Inflammatory macrophage (primary cell): ENCODE data around the gene DBF4.
"Not testable (repeated sequence)": the region's sequence is repeated elsewhere in the genome, so short reads cannot be mapped to it uniquely, and the experiment has no call there.

Experiments
- DNase-seq, 2 donors: peaks; one replicate each; pipeline ENCODE4 v3.0.0-alpha.2; 2020 to 2022

DBF4 gene

GRCh38 chr7:87882151-87882937 lies 6.1 kb downstream of the DBF4 start:
- no peak for DNase-seq

GRCh38 chr7:87885018-87885417 lies 8.7 kb downstream of the DBF4 start:
- DNase-seq = no peak

- peak; percentile 6 to 72 for DNase-seq
Measured at GRCh38 chr7:87886875-87887274, 10.6 kb downstream of the DBF4 start.

- DNase-seq = no peak
Measured at GRCh38 chr7:87895363-87895762, 19.1 kb downstream of the DBF4 start.

- DNase-seq = no peak
Measured at GRCh38 chr7:87899255-87899654, 23.0 kb downstream of the DBF4 start.

- not testable (repeated sequence) for DNase-seq
Measured at GRCh38 chr7:87907136-87907906, 31.0 kb downstream of the DBF4 start.

GRCh38 chr7:87908814-87909213 lies 32.5 kb downstream of the DBF4 start:
- DNase-seq = not testable (repeated sequence)

GRCh38 chr7:87912121-87912520 lies 35.8 kb downstream of the DBF4 start:
- DNase-seq = peak; percentile 32 to 35

- DNase-seq = no peak
Measured at GRCh38 chr7:87918740-87919139, 42.4 kb downstream of the DBF4 start.

- DNase-seq = no peak
Measured at GRCh38 chr7:87919875-87920274, 43.6 kb downstream of the DBF4 start.

GRCh38 chr7:87920578-87920977 lies 44.3 kb downstream of the DBF4 start:
- no peak for DNase-seq

- DNase-seq = not testable (repeated sequence)
Measured at GRCh38 chr7:87922759-87923395, 46.6 kb downstream of the DBF4 start.

- peak; percentile 16 to 65 for DNase-seq
Measured at GRCh38 chr7:87926581-87927461, 50.5 kb downstream of the DBF4 start.

GRCh38 chr7:87933605-87933952 lies 57.3 kb downstream of the DBF4 start:
- no peak for DNase-seq

GRCh38 chr7:87933953-87934698 lies 57.8 kb downstream of the DBF4 start, which contains the start of gene ADAM22:
Gene ADAM22 (plus strand): TSS chr7:87934251. CDS start chr7:87934466, 215 bp downstream.
- DNase-seq = peak; percentile 38 to 69

GRCh38 chr7:87934699-87935383 lies 58.5 kb downstream of the DBF4 start:
- DNase-seq = no peak

GRCh38 chr7:87935384-87935706 lies 59.1 kb downstream of the DBF4 start:
- no peak for DNase-seq

- no peak for DNase-seq
Measured at GRCh38 chr7:87941138-87941537, 64.8 kb downstream of the DBF4 start.

- no peak for DNase-seq
Measured at GRCh38 chr7:87944547-87944946, 68.3 kb downstream of the DBF4 start.

- DNase-seq = not testable (repeated sequence)
Measured at GRCh38 chr7:87945926-87946325, 69.6 kb downstream of the DBF4 start.

GRCh38 chr7:87948371-87948770 lies 72.1 kb downstream of the DBF4 start:
- DNase-seq = no peak
